H9 (cell line): Measurements from ENCODE around the gene CT45A10. TPM values are rescaled to one million over a fixed set of nuclear protein-coding genes. Genes with fewer than 3 reads are reported as not detected.

Experiments used
- DNase-seq: peaks from one replicate; pipeline ENCODE4 v3.0.0-alpha.2; 2017
- H2AFZ ChIP-seq: one replicate; pipeline ENCODE4 v1.6.1; 2013; ENCODE audit warnings: mild to moderate bottlenecking, low read length, control low read depth, moderate library complexity
- H2AK5ac ChIP-seq: 2 replicates; pipeline ENCODE4 v1.6.1; 2013; ENCODE audit warnings: low read length, control low read depth, mixed read lengths; ENCODE audit not compliant: insufficient read length
- H2BK120ac ChIP-seq: one replicate; pipeline ENCODE4 v1.6.1; 2013; ENCODE audit warnings: low read depth, mild to moderate bottlenecking, low read length, control low read depth, inconsistent platforms; ENCODE audit not compliant: poor library complexity, severe bottlenecking
- H2BK12ac ChIP-seq: 2 replicates; pipeline ENCODE4 v1.6.1; 2013; ENCODE audit warnings: low read length, control low read depth, mixed read lengths, low read depth; ENCODE audit not compliant: insufficient read length
- H2BK15ac ChIP-seq: 2 replicates; pipeline ENCODE4 v1.6.1; 2013; ENCODE audit warnings: low read depth, low read length, control low read depth
- H2BK20ac ChIP-seq: one replicate; pipeline ENCODE4 v1.6.1; 2013; ENCODE audit warnings: low read depth, mild to moderate bottlenecking, low read length, control low read depth, inconsistent platforms; ENCODE audit not compliant: poor library complexity, severe bottlenecking
- H2BK5ac ChIP-seq: 2 replicates; pipeline ENCODE4 v1.6.1; 2013; ENCODE audit warnings: low read length, control low read depth, mixed read lengths; ENCODE audit not compliant: insufficient read length
- H3K14ac ChIP-seq: 2 replicates; pipeline ENCODE4 v1.6.1; 2013; ENCODE audit warnings: low read length, control low read depth; ENCODE audit not compliant: insufficient read depth
- H3K18ac ChIP-seq: 2 replicates; pipeline ENCODE4 v1.6.1; 2013; ENCODE audit warnings: low read depth, mild to moderate bottlenecking, mixed read lengths, low read length, control low read depth; ENCODE audit not compliant: insufficient read length
- H3K23ac ChIP-seq: 2 replicates; pipeline ENCODE4 v1.6.1; 2013; ENCODE audit warnings: low read length, control low read depth, mixed read lengths, low read depth; ENCODE audit not compliant: insufficient read length
- H3K23me2 ChIP-seq: 2 replicates; pipeline ENCODE4 v1.6.1; 2013; ENCODE audit warnings: low read depth, mild to moderate bottlenecking, mixed read lengths, low read length, control low read depth; ENCODE audit not compliant: insufficient read length, poor library complexity, severe bottlenecking
- H3K27ac ChIP-seq: 2 replicates; pipeline ENCODE4 v1.5.1; 2013; ENCODE audit warnings: low read length, control low read depth, mixed read lengths, low read depth; ENCODE audit not compliant: insufficient read length
- H3K27me3 ChIP-seq: 2 replicates; pipeline ENCODE4 v1.6.1; 2013; ENCODE audit warnings: low read length, control low read depth, inconsistent platforms; ENCODE audit not compliant: insufficient read depth
- H3K4ac ChIP-seq: 2 replicates; pipeline ENCODE4 v1.6.1; 2013; ENCODE audit warnings: low read depth, mild to moderate bottlenecking, control low read depth, inconsistent platforms, low read length, moderate library complexity
- H3K4me1 ChIP-seq: 2 replicates; pipeline ENCODE4 v1.6.1; 2013; ENCODE audit warnings: low read length, control low read depth, inconsistent platforms; ENCODE audit not compliant: insufficient read depth
- H3K4me2 ChIP-seq: 2 replicates; pipeline ENCODE4 v1.6.1; 2013; ENCODE audit warnings: low read length, control low read depth, mixed read lengths; ENCODE audit not compliant: insufficient read length, insufficient read depth
- H3K56ac ChIP-seq: 2 replicates; pipeline ENCODE4 v1.6.1; 2013; ENCODE audit warnings: low read depth, mild to moderate bottlenecking, mixed read lengths, low read length, control low read depth; ENCODE audit not compliant: insufficient read length
- H3K79me1 ChIP-seq: 2 replicates; pipeline ENCODE4 v1.6.1; 2013; ENCODE audit warnings: low read depth, mild to moderate bottlenecking, moderate library complexity, low read length, control low read depth, inconsistent platforms; ENCODE audit not compliant: insufficient read depth, poor library complexity, severe bottlenecking
- H3K79me2 ChIP-seq: 2 replicates; pipeline ENCODE4 v1.6.1; 2013; ENCODE audit warnings: low read length, control low read depth, inconsistent platforms; ENCODE audit not compliant: insufficient read depth
- H3K9ac ChIP-seq: 2 replicates; pipeline ENCODE4 v1.6.1; 2013; ENCODE audit warnings: low read length, control low read depth, mixed read lengths; ENCODE audit not compliant: insufficient read length; ENCODE audit errors: extremely low read depth
- H3K9me3 ChIP-seq: one replicate; pipeline ENCODE4 v1.6.1; 2013; ENCODE audit warnings: low read depth, low read length, inconsistent platforms; ENCODE audit not compliant: control insufficient read depth
- H3T11ph ChIP-seq: one replicate; pipeline ENCODE4 v1.6.1; 2013; ENCODE audit warnings: mild to moderate bottlenecking, low read length, control low read depth, inconsistent platforms
- H4K20me1 ChIP-seq: one replicate; pipeline ENCODE4 v1.6.1; 2013; ENCODE audit not compliant: control insufficient read depth, insufficient read length, insufficient read depth
- H4K5ac ChIP-seq: 2 replicates; pipeline ENCODE4 v1.6.1; 2013; ENCODE audit warnings: low read depth, mild to moderate bottlenecking, mixed read lengths, low read length, control low read depth; ENCODE audit not compliant: insufficient read length
- H4K8ac ChIP-seq: replicated peaks from 2 replicates; pipeline ENCODE4 v1.6.1; 2013; ENCODE audit warnings: low read length, control low read depth, mixed read lengths, low read depth; ENCODE audit not compliant: insufficient read length
- H4K91ac ChIP-seq: 2 replicates; pipeline ENCODE4 v1.6.1; 2013; ENCODE audit warnings: low read depth, mild to moderate bottlenecking, moderate library complexity, mixed read lengths, low read length, control low read depth; ENCODE audit not compliant: insufficient read length
- H3K27ac Mint-ChIP-seq, 3 experiments: 2 replicates in 2 of 3; 3 replicates in 1 of 3; pipeline ENCODE4 v1.8.0; 2020 to 2021; ENCODE audit warnings: mixed read lengths in 3 of 3, mild to moderate bottlenecking in 1 of 3, moderate library complexity in 1 of 3
- H3K27me3 Mint-ChIP-seq: 2 replicates; pipeline ENCODE4 v1.8.0; 2021; ENCODE audit warnings: low read depth, mild to moderate bottlenecking, moderate library complexity, mixed read lengths
- H3K36me3 Mint-ChIP-seq, 3 experiments: 2 replicates in 2 of 3; 3 replicates in 1 of 3; pipeline ENCODE4 v1.8.0; 2020 to 2021; ENCODE audit warnings: low read depth in 3 of 3, mixed read lengths in 3 of 3; ENCODE audit not compliant: insufficient read depth in 1 of 3
- H3K4me1 Mint-ChIP-seq, 2 experiments: 2 replicates each; pipeline ENCODE4 v1.8.0; 2020; ENCODE audit warnings: mixed read lengths in 2 of 2
- H3K4me3 Mint-ChIP-seq, 2 experiments: 2 replicates in 1 of 2; 3 replicates in 1 of 2; pipeline ENCODE4 v1.8.0; 2020 to 2021; ENCODE audit warnings: mild to moderate bottlenecking in 2 of 2, mixed read lengths in 2 of 2, moderate library complexity in 1 of 2
- H3K9me3 Mint-ChIP-seq, 2 experiments: 2 replicates in 1 of 2; 3 replicates in 1 of 2; pipeline ENCODE4 v1.8.0; 2020; ENCODE audit warnings: mild to moderate bottlenecking in 2 of 2, mixed read lengths in 2 of 2, moderate library complexity in 1 of 2
- CTCF ChIP-seq: fragments of 200-600 bp; sonication (generic); conservative IDR thresholded peaks from 3 replicates; pipeline ENCODE4 v1.8.0; 2021; ENCODE audit warnings: antibody characterized with exemption, mild to moderate bottlenecking
- WGBS: extraction: QIAGEN DNeasy Blood & Tissue Kit; methylation state at CpG from one replicate; pipeline ENCODE4 v1.1.7; 2013; ENCODE audit warnings: missing lambda C conversion rate, low lambda C conversion rate, mixed read lengths; ENCODE audit not compliant: insufficient read length; ENCODE audit errors: extremely low coverage; 5-methylcytosine and 5-hydroxymethylcytosine counted together
- total RNA-seq: library from RNA; stranded (reverse); gene quantifications from 2 replicates; pipeline ENCODE4 v1.2.1, GENCODE V29; 2021

Gene CT45A10
- total RNA-seq, 1 experiment from 2014 or later = not detected

GRCh38 chrX:135931644-135932487 lies 38.6 kb upstream of the CT45A10 start:
- H3K4me2 ChIP-seq = no peak overlapping the region
- H3K79me2 ChIP-seq = no peaks in the 10 kb centered on the region
- no peak overlapping the region for H4K8ac ChIP-seq
- TF ChIP-seq CTCF = peak; percentile 73
- H4K20me1 ChIP-seq = no peaks in the 10 kb centered on the region
- H3K27ac Mint-ChIP-seq = no peak overlapping the region
- peak; percentile 63 for DNase-seq
- H2AK5ac ChIP-seq = no peak overlapping the region
- no peak overlapping the region for H3K9ac ChIP-seq
- H2BK120ac ChIP-seq = no peak overlapping the region
- H3K4me3 Mint-ChIP-seq = no peak overlapping the region
- no peaks in the 10 kb centered on the region for H3K27me3 ChIP-seq
- no peak overlapping the region for H3K4ac ChIP-seq
- H2AFZ ChIP-seq = no peak overlapping the region
- no peak overlapping the region for H3K14ac ChIP-seq
- no peak overlapping the region for H3K56ac ChIP-seq
- no peak overlapping the region for H2BK5ac ChIP-seq
- H3T11ph ChIP-seq = no peak overlapping the region
- peaks cover 69% of the 10 kb centered on the region for H3K9me3 ChIP-seq
- no peaks in the 10 kb centered on the region for H3K4me1 ChIP-seq
- no peak overlapping the region for H2BK20ac ChIP-seq
- WGBS = no CpG with 5 or more reads among the region's 19 CpGs
- peaks cover 2% of the 10 kb centered on the region for H3K27me3 Mint-ChIP-seq
- no peak overlapping the region for H2BK12ac ChIP-seq
- H3K18ac ChIP-seq = no peak overlapping the region
- no peak overlapping the region for H3K27ac ChIP-seq
- H4K91ac ChIP-seq = no peak overlapping the region
- no peak overlapping the region for H4K5ac ChIP-seq
- H3K36me3 Mint-ChIP-seq = peaks cover 0 to 2% (median 0%) of the 10 kb centered on the region in 3 experiments; a peak in 1 of 7 replicates
- no peaks in the 10 kb centered on the region for H3K4me1 Mint-ChIP-seq
- peaks cover 48 to 60% of the 10 kb centered on the region in 2 experiments for H3K9me3 Mint-ChIP-seq
- H3K23me2 ChIP-seq = no peaks in the 10 kb centered on the region
- no peak overlapping the region for H2BK15ac ChIP-seq
- no peaks in the 10 kb centered on the region for H3K79me1 ChIP-seq
- H3K23ac ChIP-seq = no peak overlapping the region
